AG09319 (cell line): ENCODE measurements around the gene NTRK1.

Experiments used
- DNase-seq: peaks from one replicate; pipeline ENCODE4 v3.0.0-alpha.2; 2010; ENCODE audit warnings: low read depth; ENCODE audit errors: extremely low read depth
- TF ChIP-seq, protein P1 (sequence below): IDR thresholded peaks from 2 replicates; pipeline ENCODE4 v1.5.1; 2011; ENCODE audit warnings: low read depth, mild to moderate bottlenecking, inconsistent platforms, low read length, moderate library complexity

The NTRK1 gene

DNA sequence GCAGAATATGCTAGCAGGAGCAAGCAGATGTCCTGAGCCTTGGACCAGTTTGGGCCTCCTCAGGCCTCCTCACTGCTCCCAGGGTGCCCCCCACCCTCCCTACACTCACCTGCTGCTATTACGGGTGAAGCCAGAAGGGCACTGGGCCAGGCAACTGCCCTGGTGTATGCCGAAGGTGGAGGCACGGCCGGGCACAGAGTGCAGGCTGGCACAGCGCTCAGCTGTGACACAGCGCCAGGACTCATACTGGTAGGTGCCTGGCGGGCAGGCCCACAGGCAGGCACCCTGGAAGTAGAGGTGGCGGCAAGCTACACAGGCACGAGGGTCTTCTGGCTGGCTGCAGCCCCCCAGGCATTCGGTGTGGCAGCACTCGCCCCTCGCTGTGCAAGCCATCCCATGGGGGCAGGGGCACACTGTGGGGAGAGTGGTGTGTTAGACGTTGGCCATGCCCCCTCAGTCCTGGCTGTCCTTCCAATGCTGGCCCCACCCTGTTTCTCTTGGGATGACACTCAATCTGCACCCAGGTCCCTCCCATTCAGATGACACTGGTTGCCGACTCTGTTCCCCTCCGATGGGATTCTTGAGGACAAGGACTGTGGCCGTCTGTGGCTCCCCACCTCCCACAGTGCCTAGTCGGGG, 8.8 kb upstream of the NTRK1 start:
- no peak for DNase-seq
- TF ChIP-seq, protein P1, sequence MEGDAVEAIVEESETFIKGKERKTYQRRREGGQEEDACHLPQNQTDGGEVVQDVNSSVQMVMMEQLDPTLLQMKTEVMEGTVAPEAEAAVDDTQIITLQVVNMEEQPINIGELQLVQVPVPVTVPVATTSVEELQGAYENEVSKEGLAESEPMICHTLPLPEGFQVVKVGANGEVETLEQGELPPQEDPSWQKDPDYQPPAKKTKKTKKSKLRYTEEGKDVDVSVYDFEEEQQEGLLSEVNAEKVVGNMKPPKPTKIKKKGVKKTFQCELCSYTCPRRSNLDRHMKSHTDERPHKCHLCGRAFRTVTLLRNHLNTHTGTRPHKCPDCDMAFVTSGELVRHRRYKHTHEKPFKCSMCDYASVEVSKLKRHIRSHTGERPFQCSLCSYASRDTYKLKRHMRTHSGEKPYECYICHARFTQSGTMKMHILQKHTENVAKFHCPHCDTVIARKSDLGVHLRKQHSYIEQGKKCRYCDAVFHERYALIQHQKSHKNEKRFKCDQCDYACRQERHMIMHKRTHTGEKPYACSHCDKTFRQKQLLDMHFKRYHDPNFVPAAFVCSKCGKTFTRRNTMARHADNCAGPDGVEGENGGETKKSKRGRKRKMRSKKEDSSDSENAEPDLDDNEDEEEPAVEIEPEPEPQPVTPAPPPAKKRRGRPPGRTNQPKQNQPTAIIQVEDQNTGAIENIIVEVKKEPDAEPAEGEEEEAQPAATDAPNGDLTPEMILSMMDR = no peak

DNA sequence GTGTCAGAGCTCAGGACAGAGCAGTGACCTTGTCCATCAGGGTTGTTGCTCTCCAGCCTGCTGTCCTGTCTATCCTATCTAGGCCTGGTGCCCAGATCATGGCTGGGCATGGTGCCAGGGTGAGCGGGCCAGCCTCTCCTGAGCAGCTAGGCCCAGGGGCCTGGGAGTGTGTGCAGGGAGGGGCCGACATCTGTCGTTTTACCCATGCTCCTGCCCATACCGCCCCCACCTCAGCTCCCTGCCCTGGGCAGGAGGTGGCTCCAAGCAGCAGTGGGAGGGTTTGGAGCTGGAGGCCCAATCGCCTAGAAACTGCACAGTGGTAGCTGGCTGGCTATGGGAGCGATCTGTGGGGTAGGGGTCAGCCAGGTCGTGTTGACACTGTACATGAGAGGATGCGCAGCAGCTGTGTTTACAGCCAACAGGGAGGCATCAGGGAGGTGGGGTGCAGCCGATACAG, 8.2 kb upstream of the NTRK1 start:
- TF ChIP-seq, protein P1 = no peak
- no peak for DNase-seq

DNA sequence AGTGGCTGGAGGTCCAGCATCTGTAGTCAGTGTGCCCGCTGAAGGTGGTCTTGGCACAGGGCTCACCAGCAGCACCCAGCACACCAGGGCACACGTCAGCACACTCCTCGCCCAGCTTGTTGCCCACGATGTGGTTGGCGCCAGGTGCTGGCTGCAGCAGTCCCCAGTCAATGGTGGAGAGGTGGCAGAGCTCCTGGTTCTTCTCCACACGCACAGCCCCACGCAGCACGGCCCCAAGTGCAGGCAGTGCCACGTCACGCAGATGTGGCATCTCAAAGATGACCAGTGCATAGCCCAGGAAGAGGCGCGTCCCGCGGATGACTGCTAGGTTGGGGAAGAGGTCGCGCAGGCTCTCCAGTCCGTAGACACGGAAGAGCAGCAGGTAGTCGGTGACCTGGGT, 6.9 kb upstream of the NTRK1 start:
- DNase-seq = no peak
- TF ChIP-seq, protein P1 = no peak

DNA sequence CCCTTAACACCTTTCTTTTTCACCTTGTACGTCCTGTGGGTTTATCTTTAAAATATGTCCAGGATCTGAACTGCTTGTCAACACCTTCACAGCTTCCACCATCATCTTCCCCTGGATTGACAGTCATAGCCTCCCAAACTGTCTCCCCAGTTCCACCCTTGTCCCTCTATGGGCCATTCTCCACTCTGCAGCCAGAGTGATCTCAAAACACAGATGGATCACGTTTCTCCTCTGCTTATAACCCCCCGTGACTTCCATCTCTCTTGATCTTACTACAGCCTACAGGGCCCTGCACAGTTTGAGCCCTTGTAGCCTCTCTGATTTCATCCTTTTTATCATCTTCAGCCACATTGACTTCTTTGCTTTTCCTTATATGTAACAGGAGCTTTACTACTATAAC, 6.0 kb upstream of the NTRK1 start:
- TF ChIP-seq, protein P1 = no peak
- DNase-seq = no peak

DNA sequence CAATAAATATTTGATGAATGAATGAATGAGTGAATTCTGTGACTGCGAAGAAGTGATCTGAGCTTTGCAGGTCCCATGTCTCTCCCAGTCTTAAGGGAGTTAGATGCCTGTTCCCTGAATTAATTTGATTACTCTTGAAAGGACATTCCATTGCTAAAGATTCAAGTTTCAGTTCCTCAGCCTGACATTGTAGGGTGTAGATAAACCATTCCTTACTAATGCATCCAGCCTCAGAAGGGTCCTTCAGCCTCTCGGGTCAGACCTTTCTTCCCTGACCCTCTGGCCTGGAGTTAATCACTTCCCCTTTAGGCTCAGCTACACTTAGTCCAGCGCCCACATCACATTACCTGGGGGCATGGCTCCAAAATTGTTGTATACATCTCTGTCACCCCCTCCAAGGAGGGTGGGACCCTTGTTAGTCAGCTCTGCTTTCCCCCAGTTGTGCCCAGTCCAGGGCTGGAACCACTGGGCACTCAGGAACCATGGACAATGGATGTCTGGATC, 4.3 kb upstream of the NTRK1 start:
- TF ChIP-seq, protein P1 = no peak
- DNase-seq = no peak

DNA sequence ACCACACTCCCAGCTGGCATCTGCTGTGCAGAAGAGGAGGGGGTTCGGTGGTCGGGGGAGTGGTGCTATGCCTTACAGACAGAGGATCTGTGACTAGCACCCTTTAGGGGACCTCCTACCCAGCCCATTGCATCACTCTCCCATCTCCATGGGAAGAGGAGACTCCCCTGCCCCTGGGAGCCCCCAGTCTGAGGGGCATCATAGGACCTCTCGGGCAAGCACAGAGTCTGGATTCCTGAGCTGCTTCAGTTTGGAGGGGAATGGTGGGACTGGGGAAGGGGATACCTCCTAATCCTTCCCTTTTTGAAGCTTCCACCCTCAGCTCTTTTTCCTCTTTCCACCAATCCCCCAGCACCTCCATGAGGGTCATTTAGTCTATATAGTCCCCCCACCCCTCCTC, 3.1 kb upstream of the NTRK1 start:
- TF ChIP-seq, protein P1 = no peak
- no peak for DNase-seq

DNA sequence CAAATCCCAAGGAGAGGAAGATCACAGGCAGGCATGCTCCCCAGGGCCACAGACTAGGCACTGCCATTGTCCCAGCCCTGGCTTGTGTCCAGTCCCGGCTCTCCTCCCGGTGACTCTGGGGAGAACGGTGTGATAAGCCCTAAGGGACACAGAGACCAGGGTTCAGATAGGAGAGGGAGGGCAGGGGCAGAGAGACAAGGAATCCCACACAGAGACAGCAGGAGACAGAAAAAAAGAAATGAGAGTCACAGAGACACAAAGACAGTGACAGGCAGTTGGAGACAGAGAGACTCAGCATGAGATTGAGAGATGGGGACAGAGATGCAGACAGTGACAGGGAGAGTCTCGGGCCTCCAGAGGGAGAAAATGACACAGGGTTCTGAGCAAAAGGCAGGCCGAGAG, 2.1 kb upstream of the NTRK1 start:
- no peak for DNase-seq
- TF ChIP-seq, protein P1 = no peak
